Suprapubic skin (tissue), 4 donors: ENCODE data around the gene SLC9A2.

Experiments used
- CTCF ChIP-seq, 2 donors: fragments of 200-600 bp in 1 of 2; fragments of 450-650 bp in 1 of 2; sonication (generic) in 1 of 2; IDR thresholded peaks; one replicate each; pipeline ENCODE4 v1.5.1; 2016 to 2019; ENCODE audit warnings: antibody characterized with exemption in 2 of 2, mild to moderate bottlenecking in 1 of 2, moderate library complexity in 1 of 2
- POLR2A ChIP-seq, 2 donors: fragments of 450-650 bp; IDR thresholded peaks; one replicate each; pipeline ENCODE4 v1.6.1; 2017; ENCODE audit warnings: antibody characterized with exemption in 2 of 2, mild to moderate bottlenecking in 2 of 2, moderate library complexity in 2 of 2
- POLR2AphosphoS5 ChIP-seq, 3 donors: sonication (generic); formaldehyde crosslinking; IDR thresholded peaks; one replicate each; pipeline ENCODE4 v1.6.1; 2017; ENCODE audit warnings: antibody characterized with exemption in 3 of 3

GRCh38 chr2:102735416-102736109 is 116.2 kb downstream of the SLC9A2 start:
- TF ChIP-seq CTCF (IDR thresholded peaks at IDR 0.05) = no peak
- TF ChIP-seq POLR2A (IDR thresholded peaks at IDR 0.05) = no peak
- no peak for TF ChIP-seq POLR2AphosphoS5 (IDR thresholded peaks at IDR 0.05)
